ENCODE measurements around the gene INIP.

DNA sequence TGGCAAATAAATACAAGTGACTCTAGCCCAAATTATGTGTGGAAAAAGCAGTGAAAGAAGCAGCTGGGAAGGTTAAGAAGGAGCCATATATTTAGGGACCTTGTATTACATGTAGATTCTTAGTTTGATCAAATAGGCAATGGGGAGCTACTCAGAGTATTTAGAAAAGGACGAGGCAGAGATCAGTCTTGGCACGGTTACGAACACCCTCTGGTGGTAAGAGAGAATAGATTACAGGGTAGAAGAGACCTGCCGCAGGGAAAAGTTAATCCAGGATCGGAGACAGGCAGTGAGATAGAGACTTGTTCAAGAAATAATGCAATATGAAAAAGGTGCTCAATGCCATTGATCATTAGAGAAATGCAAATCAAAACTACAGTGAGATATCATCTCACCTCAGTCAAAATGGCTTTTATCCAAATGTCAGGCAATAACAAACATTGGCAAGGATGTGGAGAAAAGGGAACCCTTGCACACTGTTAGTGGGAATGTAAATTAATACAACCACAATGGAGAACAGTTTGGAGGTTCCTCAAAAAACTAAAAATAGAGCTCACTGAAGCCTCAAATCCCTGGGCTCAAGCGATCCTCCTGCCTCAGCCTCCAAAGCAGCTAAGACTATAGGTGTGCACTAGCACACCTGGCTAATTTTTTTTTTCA, 12.0 kb downstream of the INIP start:
- TF ChIP-seq, protein P1, sequence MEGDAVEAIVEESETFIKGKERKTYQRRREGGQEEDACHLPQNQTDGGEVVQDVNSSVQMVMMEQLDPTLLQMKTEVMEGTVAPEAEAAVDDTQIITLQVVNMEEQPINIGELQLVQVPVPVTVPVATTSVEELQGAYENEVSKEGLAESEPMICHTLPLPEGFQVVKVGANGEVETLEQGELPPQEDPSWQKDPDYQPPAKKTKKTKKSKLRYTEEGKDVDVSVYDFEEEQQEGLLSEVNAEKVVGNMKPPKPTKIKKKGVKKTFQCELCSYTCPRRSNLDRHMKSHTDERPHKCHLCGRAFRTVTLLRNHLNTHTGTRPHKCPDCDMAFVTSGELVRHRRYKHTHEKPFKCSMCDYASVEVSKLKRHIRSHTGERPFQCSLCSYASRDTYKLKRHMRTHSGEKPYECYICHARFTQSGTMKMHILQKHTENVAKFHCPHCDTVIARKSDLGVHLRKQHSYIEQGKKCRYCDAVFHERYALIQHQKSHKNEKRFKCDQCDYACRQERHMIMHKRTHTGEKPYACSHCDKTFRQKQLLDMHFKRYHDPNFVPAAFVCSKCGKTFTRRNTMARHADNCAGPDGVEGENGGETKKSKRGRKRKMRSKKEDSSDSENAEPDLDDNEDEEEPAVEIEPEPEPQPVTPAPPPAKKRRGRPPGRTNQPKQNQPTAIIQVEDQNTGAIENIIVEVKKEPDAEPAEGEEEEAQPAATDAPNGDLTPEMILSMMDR (conservative IDR thresholded peaks at IDR 0.05), result no peak
- TF ChIP-seq EZH2 (IDR thresholded peaks at IDR 0.05; ENCODE audit: low read depth), result no peak
